Thymus (tissue), 11 donors: Measurements from ENCODE around the gene GRB2. TPM values are rescaled to one million over a fixed set of nuclear protein-coding genes. Genes with fewer than 3 reads are reported as not detected.
A peak's percentile ranks its signal among the peaks of the same experiment; 100 is the strongest.

Source experiments
- DNase-seq, 9 donors: peaks; one replicate each; pipeline ENCODE4 v3.0.0-alpha.2; 2013; ENCODE audit warnings: low spot score in 9 of 9, low read depth in 6 of 9, missing footprints in 1 of 9
- H3K27ac ChIP-seq, 2 donors: one replicate each; pipeline ENCODE4 v1.5.1; 2013; ENCODE audit warnings: control low read depth in 1 of 2, low read depth in 1 of 2, low read length in 1 of 2, mild to moderate bottlenecking in 1 of 2, moderate library complexity in 1 of 2
- H3K27me3 ChIP-seq, 2 donors: one replicate each; pipeline ENCODE4 v1.5.1; 2013; ENCODE audit warnings: low read length in 1 of 2; ENCODE audit not compliant: control insufficient read depth in 2 of 2, insufficient read depth in 1 of 2
- H3K36me3 ChIP-seq, 2 donors: one replicate each; pipeline ENCODE4 v1.5.1; 2013; ENCODE audit warnings: low read length in 1 of 2, mild to moderate bottlenecking in 1 of 2, moderate library complexity in 1 of 2; ENCODE audit not compliant: control insufficient read depth in 2 of 2, insufficient read depth in 2 of 2
- H3K4me1 ChIP-seq, 2 donors: one replicate each; pipeline ENCODE4 v1.5.1; 2013; ENCODE audit warnings: low read length in 2 of 2; ENCODE audit not compliant: control insufficient read depth in 2 of 2, insufficient read depth in 2 of 2
- H3K4me3 ChIP-seq, 2 donors: one replicate each; pipeline ENCODE4 v1.5.1; 2013; ENCODE audit warnings: low read length in 2 of 2, control low read depth in 1 of 2, mild to moderate bottlenecking in 1 of 2
- H3K9me3 ChIP-seq, 2 donors: one replicate each; pipeline ENCODE4 v1.5.1; 2013; ENCODE audit warnings: low read length in 1 of 2, mild to moderate bottlenecking in 1 of 2; ENCODE audit not compliant: control insufficient read depth in 2 of 2, insufficient read depth in 1 of 2
- WGBS: extraction: QIAGEN DNeasy Blood & Tissue Kit; methylation state at CpG from one replicate; pipeline ENCODE4 v1.1.7; 2013; 5-methylcytosine and 5-hydroxymethylcytosine counted together
- polyA plus RNA-seq: library from polyadenylated mRNA; stranded (reverse); fragments of 200-250 nt; gene quantifications from one replicate; pipeline ENCODE4 v1.2.3, GENCODE V29; 2013
- total RNA-seq: library from RNA; stranded (reverse); fragments of 120-200 nt; gene quantifications from one replicate; pipeline ENCODE4 v1.2.4, GENCODE V29; 2013
- donor health status: healthy.

Gene GRB2
- total and polyA plus RNA-seq, 2 donors: 65.1 to 79.4 TPM

- peaks cover 6 to 25% of the 10 kb centered on the region in 2 donors for H3K4me1 ChIP-seq
- H3K36me3 ChIP-seq: peaks cover 0 to 4% of the 10 kb centered on the region in 2 donors
- 17% methylated on average over 9 of the region's 9 CpGs for WGBS
- peak in 2 of 9 donors; percentile 21 to 47 for DNase-seq
- peak overlapping the region; percentile 61 to 96 for H3K4me3 ChIP-seq
- H3K27me3 ChIP-seq: no peaks in the 10 kb centered on the region
- H3K9me3 ChIP-seq: no peaks in the 10 kb centered on the region
- H3K27ac ChIP-seq: peak overlapping the region; percentile 25 to 79
Measured at GRCh38 chr17:75406222-75406615, 741 bp upstream of the GRB2 start.

GRCh38 chr17:75404731-75405364, 630 bp downstream of the GRB2 start:
- Histone ChIP-seq H3K4me1 (peaks cover 6 to 22% of the 10 kb centered on the region in 2 donors), H3K36me3 (peaks cover 5 to 10% of the 10 kb centered on the region in 2 donors), H3K27ac (peak overlapping the region; percentile 92 to 95), H3K9me3 (no peaks in the 10 kb centered on the region), H3K27me3 (no peaks in the 10 kb centered on the region), H3K4me3 (peak overlapping the region; percentile 96 to 100)
- peak in 5 of 9 donors; percentile 33 to 70 (median 48) for DNase-seq
- under 1% methylated on average over 37 of the region's 37 CpGs for WGBS

GRCh38 chr17:75404223-75404730, 1.2 kb downstream of the GRB2 start:
- Histone ChIP-seq H3K4me3 (peak overlapping the region; percentile 96 to 100), H3K9me3 (no peaks in the 10 kb centered on the region), H3K36me3 (peaks cover 5 to 10% of the 10 kb centered on the region in 2 donors), H3K4me1 (peaks cover 6 to 22% of the 10 kb centered on the region in 2 donors), H3K27ac (peak overlapping the region; percentile 92 to 95), H3K27me3 (no peaks in the 10 kb centered on the region)
- WGBS: under 1% methylated on average over 15 of the region's 15 CpGs
- DNase-seq: peak in 8 of 9 donors; percentile 46 to 86 (median 66)

- Histone ChIP-seq H3K27me3 (no peaks in the 10 kb centered on the region), H3K4me3 (no peak overlapping the region), H3K27ac (no peak overlapping the region), H3K36me3 (peaks cover 8 to 10% of the 10 kb centered on the region in 2 donors), H3K4me1 (peaks cover 6 to 22% of the 10 kb centered on the region in 2 donors), H3K9me3 (no peaks in the 10 kb centered on the region)
- DNase-seq: no peak
- 77% methylated on average over 5 of the region's 5 CpGs for WGBS
Measured at GRCh38 chr17:75403131-75403530, 2.3 kb downstream of the GRB2 start.

- H3K27me3 ChIP-seq: no peaks in the 10 kb centered on the region
- H3K9me3 ChIP-seq: no peaks in the 10 kb centered on the region
- DNase-seq: no peak
- peaks cover 6 to 22% of the 10 kb centered on the region in 2 donors for H3K4me1 ChIP-seq
- H3K27ac ChIP-seq: no peak overlapping the region
- WGBS: 87% methylated on average over 2 of the region's 2 CpGs
- H3K36me3 ChIP-seq: peaks cover 8 to 10% of the 10 kb centered on the region in 2 donors
- no peak overlapping the region for H3K4me3 ChIP-seq
Measured at GRCh38 chr17:75402026-75402425, 3.5 kb downstream of the GRB2 start.

- Histone ChIP-seq H3K27me3 (no peaks in the 10 kb centered on the region), H3K36me3 (peaks cover 8 to 10% of the 10 kb centered on the region in 2 donors), H3K27ac (no peak overlapping the region), H3K4me1 (peaks cover 3 to 22% of the 10 kb centered on the region in 2 donors), H3K9me3 (no peaks in the 10 kb centered on the region), H3K4me3 (no peak overlapping the region)
- DNase-seq: no peak
- WGBS: 97% methylated on average over 8 of the region's 8 CpGs
Measured at GRCh38 chr17:75400326-75400939, 5.0 kb downstream of the GRB2 start.

GRCh38 chr17:75398279-75398678, 7.2 kb downstream of the GRB2 start:
- Histone ChIP-seq H3K4me1 (peaks cover 16 to 29% of the 10 kb centered on the region in 2 donors), H3K9me3 (no peaks in the 10 kb centered on the region), H3K36me3 (peaks cover 8 to 10% of the 10 kb centered on the region in 2 donors), H3K27ac (no peak overlapping the region), H3K4me3 (no peak overlapping the region), H3K27me3 (no peaks in the 10 kb centered on the region)
- WGBS: 97% methylated on average over 4 of the region's 4 CpGs
- no peak for DNase-seq

GRCh38 chr17:75397217-75397616, 8.3 kb downstream of the GRB2 start:
- H3K27ac ChIP-seq: no peak overlapping the region
- 95% methylated on average over 1 of the region's 1 CpG for WGBS
- H3K4me3 ChIP-seq: no peak overlapping the region
- H3K27me3 ChIP-seq: no peaks in the 10 kb centered on the region
- no peak for DNase-seq
- H3K36me3 ChIP-seq: peaks cover 8 to 18% of the 10 kb centered on the region in 2 donors
- no peaks in the 10 kb centered on the region for H3K9me3 ChIP-seq
- peaks cover 14 to 25% of the 10 kb centered on the region in 2 donors for H3K4me1 ChIP-seq

- Histone ChIP-seq H3K27ac (peak overlapping the region in 1 of 2 donors; percentile 18), H3K27me3 (no peaks in the 10 kb centered on the region), H3K9me3 (no peaks in the 10 kb centered on the region), H3K36me3 (peaks cover 8 to 22% of the 10 kb centered on the region in 2 donors), H3K4me1 (peaks cover 14 to 25% of the 10 kb centered on the region in 2 donors), H3K4me3 (no peak overlapping the region)
- WGBS: 81% methylated on average over 2 of the region's 2 CpGs
- DNase-seq: no peak
Measured at GRCh38 chr17:75396796-75397195, 8.7 kb downstream of the GRB2 start.
